ENCODE data around the gene NRCAM. TPM values are rescaled to one million over a fixed set of nuclear protein-coding genes. Genes with fewer than 3 reads are reported as not detected.
"Not testable (repeated sequence)": the region's sequence is repeated elsewhere in the genome, so short reads cannot be mapped to it uniquely, and the experiment has no call there.

Gene NRCAM
- total and polyA plus RNA-seq, 8 donors, result 10.6 to 36.7 (median 16.2) TPM

GRCh38 chr7:108468246-108468645, 12.0 kb upstream of the NRCAM start:
- H3K36me3 ChIP-seq, result peaks cover 0 to 18% of the 10 kb centered on the region in 2 donors
- H3K27me3 ChIP-seq, result no peaks in the 10 kb centered on the region
- no peak overlapping the region for H3K27ac ChIP-seq
- peak; percentile 53 for ATAC-seq
- DNase-seq, result no peak
- TF ChIP-seq CTCF (IDR thresholded peaks at IDR 0.05), result no peak
- intact Hi-C loops (cut with DNase I), result loop anchor here in 1 of 2 donors (10.0 kb wide), 1 partner anchor 283 kb away; no protein-coding TSS in a partner anchor
- no peak overlapping the region for H3K4me3 ChIP-seq
- H3K4me1 ChIP-seq, result no peaks in the 10 kb centered on the region
- H3K9me3 ChIP-seq, result no peaks in the 10 kb centered on the region

- TF ChIP-seq CTCF (IDR thresholded peaks at IDR 0.05), result no peak
- ATAC-seq, result no peak
Measured at GRCh38 chr7:108467391-108467790, 11.2 kb upstream of the NRCAM start.

GRCh38 chr7:108466322-108466721, 10.1 kb upstream of the NRCAM start:
- H3K9me3 ChIP-seq, H3K36me3 ChIP-seq, DNase-seq, ATAC-seq, H3K4me3 ChIP-seq, H3K27ac ChIP-seq, H3K4me1 ChIP-seq, H3K27me3 ChIP-seq: not testable (repeated sequence)
- intact Hi-C loops (cut with DNase I), result loop anchor here in 1 of 2 donors (10.0 kb wide), 1 partner anchor 282 kb away; no protein-coding TSS in a partner anchor

More at GRCh38 chr7:108467391-108467790, 11.2 kb upstream of the NRCAM start:
- DNase-seq, result no peak
- H3K4me1 ChIP-seq, result no peaks in the 10 kb centered on the region
- no peak overlapping the region for H3K4me3 ChIP-seq
- intact Hi-C loops (cut with DNase I), result loop anchor here in 1 of 2 donors (10.0 kb wide), 1 partner anchor 283 kb away; no protein-coding TSS in a partner anchor
- no peaks in the 10 kb centered on the region for H3K9me3 ChIP-seq
- H3K27me3 ChIP-seq, result no peaks in the 10 kb centered on the region
- peaks cover 0 to 16% of the 10 kb centered on the region in 2 donors for H3K36me3 ChIP-seq
- no peak overlapping the region for H3K27ac ChIP-seq

GRCh38 chr7:108464743-108465142, 8.5 kb upstream of the NRCAM start:
- no peaks in the 10 kb centered on the region for H3K9me3 ChIP-seq
- intact Hi-C loops (cut with DNase I), result loop anchor here in 1 of 2 donors (10.0 kb wide), 1 partner anchor 280 kb away; no protein-coding TSS in a partner anchor
- no peaks in the 10 kb centered on the region for H3K4me1 ChIP-seq
- ATAC-seq (no peak), DNase-seq (no peak)
- no peak for TF ChIP-seq CTCF (IDR thresholded peaks at IDR 0.05)
- H3K36me3 ChIP-seq, result no peaks in the 10 kb centered on the region
- H3K4me3 ChIP-seq, result no peak overlapping the region
- peaks cover 0 to 17% of the 10 kb centered on the region in 2 donors for H3K27me3 ChIP-seq
- no peak overlapping the region for H3K27ac ChIP-seq

GRCh38 chr7:108463613-108464012, 7.4 kb upstream of the NRCAM start:
- Histone ChIP-seq H3K27ac (no peak overlapping the region), H3K4me1 (no peaks in the 10 kb centered on the region), H3K36me3 (no peaks in the 10 kb centered on the region), H3K27me3 (peaks cover 2 to 28% of the 10 kb centered on the region in 2 donors), H3K4me3 (no peak overlapping the region), H3K9me3 (no peaks in the 10 kb centered on the region)
- DNase-seq (no peak), ATAC-seq (no peak)
- intact Hi-C loops (cut with DNase I), result loop anchor here in 1 of 2 donors (10.0 kb wide), 1 partner anchor 279 kb away; no protein-coding TSS in a partner anchor
- TF ChIP-seq CTCF (IDR thresholded peaks at IDR 0.05), result no peak

GRCh38 chr7:108461840-108462239, 5.6 kb upstream of the NRCAM start:
- intact Hi-C loops (cut with DNase I), result loop anchor here in 1 of 2 donors (10.0 kb wide), 1 partner anchor 277 kb away; no protein-coding TSS in a partner anchor
- no peaks in the 10 kb centered on the region for H3K9me3 ChIP-seq
- ATAC-seq, result no peak
- DNase-seq, result no peak
- no peak overlapping the region for H3K27ac ChIP-seq
- no peaks in the 10 kb centered on the region for H3K36me3 ChIP-seq
- H3K27me3 ChIP-seq, result peaks cover 19 to 46% of the 10 kb centered on the region in 2 donors
- no peak for TF ChIP-seq CTCF (IDR thresholded peaks at IDR 0.05)
- peaks cover 0 to under 1% of the 10 kb centered on the region in 2 donors for H3K4me1 ChIP-seq
- H3K4me3 ChIP-seq, result no peak overlapping the region
